Gastroesophageal sphincter (tissue), 4 donors: ENCODE results near the gene RIPOR3. TPM values are rescaled to one million over a fixed set of nuclear protein-coding genes. Genes with fewer than 3 reads are reported as not detected.

Source experiments
- ATAC-seq: fragments of 150-250 bp; one replicate; pipeline ENCODE4 v1.9.1; 2016; ENCODE audit warnings: mild to moderate bottlenecking, moderate library complexity
- H3K27ac ChIP-seq, 4 donors: fragments of 200-600 bp; sonication (generic) in 3 of 4; 1 replicate in 3 of 4; 2 replicates in 1 of 4; pipeline ENCODE4 v1.5.1; 2016 to 2019
- H3K27me3 ChIP-seq: fragments of 200-600 bp; sonication (generic); one replicate; pipeline ENCODE4 v1.5.1; 2019
- H3K36me3 ChIP-seq, 2 donors: fragments of 200-600 bp; sonication (generic); one replicate each; pipeline ENCODE4 v1.5.1; 2019; ENCODE audit warnings: control low read depth in 1 of 2
- H3K4me1 ChIP-seq, 3 donors: fragments of 200-600 bp; sonication (generic); 1 replicate in 2 of 3; 2 replicates in 1 of 3; pipeline ENCODE4 v1.5.1; 2016 to 2019; ENCODE audit warnings: control low read depth in 2 of 3
- H3K4me3 ChIP-seq, 2 donors: fragments of 200-600 bp; sonication (generic); one replicate each; pipeline ENCODE4 v1.5.1; 2019; ENCODE audit warnings: mild to moderate bottlenecking in 1 of 2, moderate library complexity in 1 of 2
- H3K9me3 ChIP-seq, 3 donors: fragments of 200-600 bp; sonication (generic); one replicate each; pipeline ENCODE4 v1.5.1; 2017 to 2019; ENCODE audit warnings: control low read depth in 2 of 3
- EP300 ChIP-seq: sonication (generic); formaldehyde crosslinking; IDR thresholded peaks from one replicate; pipeline ENCODE4 v1.6.1; 2017; ENCODE audit warnings: antibody characterized with exemption, mild to moderate bottlenecking
- POLR2A ChIP-seq, 2 donors: fragments of 450-650 bp; IDR thresholded peaks; one replicate each; pipeline ENCODE4 v1.6.1; 2017; ENCODE audit warnings: antibody characterized with exemption in 2 of 2, mild to moderate bottlenecking in 2 of 2, moderate library complexity in 1 of 2
- POLR2AphosphoS5 ChIP-seq: sonication (generic); formaldehyde crosslinking; IDR thresholded peaks from one replicate; pipeline ENCODE4 v1.6.1; 2017; ENCODE audit warnings: antibody characterized with exemption
- WGBS, 2 donors: methylation state at CpG; one replicate each; pipeline ENCODE4 v1.1.5; 2018; ENCODE audit warnings: low coverage in 1 of 2; 5-methylcytosine and 5-hydroxymethylcytosine counted together
- total RNA-seq, 4 donors: library from RNA; depleted of rRNA; stranded (reverse); fragments of >200 nt; gene quantifications; one replicate each; pipeline ENCODE4 v1.1.0, GENCODE V29; 2016
- TF ChIP-seq, protein P1 (sequence below), 4 experiments: fragments of 200-600 bp in 2 of 4; fragments of 450-650 bp in 2 of 4; sonication (generic) in 1 of 4; IDR thresholded peaks; one replicate each; pipeline ENCODE4 v1.5.1; 2017 to 2019; ENCODE audit warnings: antibody characterized with exemption in 4 of 4, mild to moderate bottlenecking in 2 of 4, moderate library complexity in 2 of 4

Gene RIPOR3
- total RNA-seq, 4 donors from 2014 or later = 8.2 to 24.1 (median 12.9) TPM

DNA sequence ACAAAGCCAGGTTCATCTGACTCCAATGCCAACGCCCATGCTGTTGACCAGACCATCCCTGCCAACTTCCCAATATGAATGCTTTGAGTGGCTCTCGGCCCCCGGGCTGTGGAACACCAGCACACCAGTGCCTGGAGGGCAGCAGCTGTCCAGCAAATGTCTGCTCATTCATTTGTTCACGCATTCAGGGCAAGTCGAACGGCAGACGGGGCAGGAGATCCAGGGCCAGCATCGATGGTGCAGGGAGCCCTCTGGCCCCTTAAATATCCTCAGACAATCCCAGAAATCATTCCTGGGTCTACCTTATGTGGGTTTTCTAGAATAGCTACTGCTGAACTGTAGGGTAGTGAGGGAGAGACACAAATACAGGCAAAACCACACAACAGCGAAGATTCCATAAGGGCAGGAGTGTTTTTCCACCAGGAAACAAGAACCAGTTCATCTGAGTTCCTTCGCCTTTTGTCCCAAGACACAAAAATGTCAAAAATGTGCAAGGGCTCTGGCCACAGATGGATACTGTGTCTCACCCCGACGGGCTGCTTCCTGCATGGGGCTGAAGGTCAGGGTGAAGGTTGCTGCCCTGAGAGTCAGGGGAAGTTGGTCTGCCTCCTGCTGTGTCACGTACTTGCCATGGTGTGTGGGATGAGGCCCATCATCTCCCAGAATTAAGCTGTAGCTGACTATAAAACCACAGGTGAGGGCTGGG is 15.5 kb downstream of the RIPOR3 start:
- H3K27ac ChIP-seq = no peak overlapping the region
- no peak overlapping the region for H3K4me3 ChIP-seq
- H3K9me3 ChIP-seq = no peaks in the 10 kb centered on the region
- H3K36me3 ChIP-seq = no peaks in the 10 kb centered on the region
- H3K4me1 ChIP-seq = peaks cover 0 to 17% (median 0%) of the 10 kb centered on the region in 3 donors
- no peaks in the 10 kb centered on the region for H3K27me3 ChIP-seq
- no peak for ATAC-seq
- WGBS, 2 donors = 68 to 89% methylated on average over 2 to 3 of the region's 13 CpGs
- no peak for TF ChIP-seq EP300

DNA sequence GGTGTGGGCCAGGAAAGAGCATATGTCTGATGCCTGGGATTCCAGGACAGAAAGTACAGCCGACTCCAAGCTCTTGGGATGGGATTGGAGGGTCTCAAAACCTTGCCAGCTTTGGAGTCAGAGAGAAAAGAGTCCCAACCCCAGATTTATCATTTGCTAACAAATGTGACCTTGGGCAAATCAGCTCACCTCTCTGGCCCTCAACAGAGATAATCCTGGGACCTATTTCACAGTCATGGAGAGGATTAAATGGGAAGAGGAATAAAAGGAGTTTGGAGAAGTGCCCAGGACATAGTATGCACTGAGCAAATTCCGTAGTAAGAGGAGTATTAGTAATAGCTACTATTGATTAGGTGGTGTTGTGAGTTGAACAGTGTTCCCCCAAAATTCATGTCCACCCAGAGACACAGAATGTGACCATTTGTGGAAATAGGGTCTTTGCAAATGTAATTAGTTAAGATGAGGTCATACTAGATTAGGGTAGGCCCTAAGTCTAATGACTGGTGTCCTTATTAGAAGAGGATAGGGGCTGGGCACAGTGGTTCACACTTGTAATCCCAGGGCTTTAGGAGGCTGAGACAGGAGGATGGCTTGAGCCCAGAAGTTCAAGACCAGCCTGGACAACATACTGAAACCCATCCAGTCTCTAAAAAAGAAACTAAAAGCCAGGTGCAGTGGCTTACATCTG is 17.1 kb downstream of the RIPOR3 start:
- ATAC-seq = no peak
- 0% methylated on average over 1 of the region's 2 CpGs for WGBS, 2 donors
- Histone ChIP-seq H3K9me3 (no peaks in the 10 kb centered on the region), H3K27me3 (no peaks in the 10 kb centered on the region), H3K27ac (no peak overlapping the region), H3K4me1 (peaks cover 0 to 17% (median 0%) of the 10 kb centered on the region in 3 donors), H3K36me3 (no peaks in the 10 kb centered on the region), H3K4me3 (no peak overlapping the region)
- TF ChIP-seq, protein P1, sequence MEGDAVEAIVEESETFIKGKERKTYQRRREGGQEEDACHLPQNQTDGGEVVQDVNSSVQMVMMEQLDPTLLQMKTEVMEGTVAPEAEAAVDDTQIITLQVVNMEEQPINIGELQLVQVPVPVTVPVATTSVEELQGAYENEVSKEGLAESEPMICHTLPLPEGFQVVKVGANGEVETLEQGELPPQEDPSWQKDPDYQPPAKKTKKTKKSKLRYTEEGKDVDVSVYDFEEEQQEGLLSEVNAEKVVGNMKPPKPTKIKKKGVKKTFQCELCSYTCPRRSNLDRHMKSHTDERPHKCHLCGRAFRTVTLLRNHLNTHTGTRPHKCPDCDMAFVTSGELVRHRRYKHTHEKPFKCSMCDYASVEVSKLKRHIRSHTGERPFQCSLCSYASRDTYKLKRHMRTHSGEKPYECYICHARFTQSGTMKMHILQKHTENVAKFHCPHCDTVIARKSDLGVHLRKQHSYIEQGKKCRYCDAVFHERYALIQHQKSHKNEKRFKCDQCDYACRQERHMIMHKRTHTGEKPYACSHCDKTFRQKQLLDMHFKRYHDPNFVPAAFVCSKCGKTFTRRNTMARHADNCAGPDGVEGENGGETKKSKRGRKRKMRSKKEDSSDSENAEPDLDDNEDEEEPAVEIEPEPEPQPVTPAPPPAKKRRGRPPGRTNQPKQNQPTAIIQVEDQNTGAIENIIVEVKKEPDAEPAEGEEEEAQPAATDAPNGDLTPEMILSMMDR (IDR thresholded peaks at IDR 0.05) = no peak
- no peak for TF ChIP-seq EP300
- no peak for TF ChIP-seq POLR2AphosphoS5
- no peak for TF ChIP-seq POLR2A (IDR thresholded peaks at IDR 0.05)

DNA sequence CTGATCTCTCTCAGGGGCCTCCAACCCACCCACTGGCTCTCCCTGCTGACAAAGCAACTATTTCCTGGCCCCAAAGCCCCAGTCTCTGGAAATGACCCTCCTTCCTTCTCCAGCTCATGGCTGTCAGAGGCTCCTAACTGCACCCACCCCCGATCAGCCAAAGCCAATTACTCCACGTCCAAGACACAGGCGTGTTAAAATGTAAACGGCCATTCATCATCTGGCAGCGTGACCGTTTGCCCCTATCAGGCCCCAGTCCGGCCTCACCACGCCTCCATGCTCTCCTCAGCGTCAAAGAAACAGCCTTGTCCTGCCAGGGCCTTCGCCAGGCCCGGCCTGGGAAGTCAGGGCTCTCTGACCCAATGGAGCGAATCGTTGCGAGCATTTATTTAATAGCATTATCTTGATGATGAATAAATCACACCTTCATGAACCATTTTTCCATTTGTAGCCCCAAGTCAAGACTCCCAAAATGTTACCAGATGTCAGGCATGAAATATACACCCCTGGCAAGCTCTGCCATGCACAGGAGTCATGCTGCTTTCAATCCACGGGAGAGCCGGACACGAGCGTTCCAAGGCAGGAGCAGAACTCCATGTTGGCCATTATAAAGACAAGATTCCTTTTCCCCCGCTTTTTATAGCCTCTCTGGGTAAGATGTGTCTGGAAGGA is 17.7 kb downstream of the RIPOR3 start:
- 35 to 55% methylated on average over 2 to 6 of the region's 19 CpGs for WGBS, 2 donors
- H3K4me1 ChIP-seq = peaks cover 0 to 15% (median 0%) of the 10 kb centered on the region in 3 donors

GRCh38 chr20:50673146-50673465 is 18.2 kb downstream of the RIPOR3 start:
- H3K9me3 ChIP-seq = no peaks in the 10 kb centered on the region
- peak overlapping the region in 2 of 4 donors; percentile 22 to 41 for H3K27ac ChIP-seq
- WGBS, 2 donors = 83% methylated on average over 7 of the region's 7 CpGs; no CpG with 5 or more reads in 1 of the 2 donors
- TF ChIP-seq POLR2A (IDR thresholded peaks at IDR 0.05) (no peak), EP300 (no peak), POLR2AphosphoS5 (no peak)
- TF ChIP-seq, protein P1 (IDR thresholded peaks at IDR 0.05) = no peak
- no peak overlapping the region for H3K4me3 ChIP-seq
- no peaks in the 10 kb centered on the region for H3K27me3 ChIP-seq
- H3K36me3 ChIP-seq = no peaks in the 10 kb centered on the region
- H3K4me1 ChIP-seq = peaks cover 0 to 11% (median 0%) of the 10 kb centered on the region in 3 donors
- no peak for ATAC-seq

More for the DNA sequence above, 17.7 kb downstream of the RIPOR3 start:
- Histone ChIP-seq H3K27me3 (no peaks in the 10 kb centered on the region), H3K4me3 (no peak overlapping the region), H3K9me3 (no peaks in the 10 kb centered on the region), H3K36me3 (no peaks in the 10 kb centered on the region), H3K27ac (peak overlapping the region in 2 of 4 donors; percentile 22 to 41)
- no peak for TF ChIP-seq POLR2A (IDR thresholded peaks at IDR 0.05)
- no peak for TF ChIP-seq POLR2AphosphoS5
- TF ChIP-seq, protein P1 (IDR thresholded peaks at IDR 0.05) = no peak
- TF ChIP-seq EP300 = no peak
- peak; percentile 55 for ATAC-seq

DNA sequence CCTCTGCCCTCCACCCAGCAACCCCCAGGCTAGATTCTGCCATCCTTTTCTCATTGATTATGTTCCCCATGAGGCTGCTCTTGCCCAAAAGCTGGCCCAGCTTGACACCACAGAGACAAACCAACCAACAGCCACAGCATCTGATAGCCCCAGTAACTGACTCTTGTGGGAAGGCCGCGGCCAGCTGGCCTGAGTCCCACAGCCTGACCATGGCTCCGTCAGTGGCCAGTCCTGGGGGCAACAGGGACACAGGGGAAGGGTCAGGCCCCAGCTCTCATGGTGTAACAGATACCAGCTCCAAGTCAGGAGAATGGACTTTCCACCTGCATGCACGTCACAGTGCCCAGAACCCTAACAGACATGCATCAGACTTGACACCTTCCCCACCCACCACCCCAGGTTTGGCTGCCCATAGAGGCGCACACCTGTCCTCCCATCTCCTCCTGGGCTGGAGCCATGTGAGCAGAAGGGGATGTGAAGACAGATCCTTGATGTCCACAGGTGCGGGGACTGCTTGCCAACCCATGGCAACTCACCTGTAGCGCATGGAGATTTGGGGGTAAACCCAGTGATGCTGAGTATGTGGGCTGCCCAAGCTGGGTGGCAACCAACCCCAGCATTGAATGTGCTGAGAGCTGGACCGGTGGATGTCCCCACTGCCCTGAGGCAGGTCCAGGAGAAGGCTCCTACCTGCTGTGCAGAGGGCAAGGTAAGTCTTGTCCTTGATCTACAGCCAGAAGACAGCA is 18.8 kb downstream of the RIPOR3 start:
- Histone ChIP-seq H3K9me3 (no peaks in the 10 kb centered on the region), H3K4me3 (no peak overlapping the region), H3K36me3 (no peaks in the 10 kb centered on the region), H3K27ac (peak overlapping the region in 1 of 4 donors; percentile 41), H3K4me1 (peaks cover 0 to 9% (median 0%) of the 10 kb centered on the region in 3 donors), H3K27me3 (no peaks in the 10 kb centered on the region)
- no peak for ATAC-seq
- no peak for TF ChIP-seq POLR2AphosphoS5
- TF ChIP-seq POLR2A (IDR thresholded peaks at IDR 0.05) = no peak
- TF ChIP-seq, protein P1 (IDR thresholded peaks at IDR 0.05) = no peak
- TF ChIP-seq EP300 = no peak
- WGBS, 2 donors = no CpG with 5 or more reads among the region's 8 CpGs
